Activated effector memory CD4-positive, alpha-beta T cell treated with anti-CD3 and anti-CD28 coated beads, Interleukin-2, amount 50 U/mL, for 16 hours (primary cell): Measurements from ENCODE around the gene TNFRSF1A.

Experiments used
- DNase-seq: peaks from one replicate; pipeline ENCODE4 v3.0.0-alpha.2; 2020

TNFRSF1A gene

GRCh38 chr12:6323340-6323994 is 18.4 kb downstream of the TNFRSF1A start:
- DNase-seq = peak; percentile 72

GRCh38 chr12:6322969-6323339 is 18.9 kb downstream of the TNFRSF1A start:
- no peak for DNase-seq

GRCh38 chr12:6322352-6322751 is 19.5 kb downstream of the TNFRSF1A start:
- no peak for DNase-seq

GRCh38 chr12:6321905-6322304 is 20.0 kb downstream of the TNFRSF1A start:
- no peak for DNase-seq

- DNase-seq = no peak
These were observed 22.4 kb downstream of the TNFRSF1A start for GRCh38 chr12:6319446-6319845.

GRCh38 chr12:6318440-6318879 is 23.4 kb downstream of the TNFRSF1A start:
- DNase-seq = no peak

- DNase-seq = no peak
These were observed 24.0 kb downstream of the TNFRSF1A start for GRCh38 chr12:6317693-6318439.

GRCh38 chr12:6316921-6317692 is 24.8 kb downstream of the TNFRSF1A start:
- no peak for DNase-seq

- no peak for DNase-seq
These were observed 25.9 kb downstream of the TNFRSF1A start for GRCh38 chr12:6315704-6316597.

GRCh38 chr12:6315184-6315583 is 26.7 kb downstream of the TNFRSF1A start:
- DNase-seq = no peak

- no peak for DNase-seq
These were observed 27.1 kb downstream of the TNFRSF1A start for GRCh38 chr12:6314776-6315175.

GRCh38 chr12:6313326-6313940 is 28.4 kb downstream of the TNFRSF1A start:
- no peak for DNase-seq

- no peak for DNase-seq
These were observed 29.1 kb downstream of the TNFRSF1A start for GRCh38 chr12:6312529-6313325.

- DNase-seq = no peak
These were observed 29.9 kb downstream of the TNFRSF1A start for GRCh38 chr12:6311822-6312528.

GRCh38 chr12:6310771-6311610 is 30.9 kb downstream of the TNFRSF1A start:
- no peak for DNase-seq

- DNase-seq = no peak
These were observed 34.3 kb downstream of the TNFRSF1A start for GRCh38 chr12:6307529-6307928.

- DNase-seq = no peak
These were observed 35.2 kb downstream of the TNFRSF1A start for GRCh38 chr12:6306599-6307220.

- no peak for DNase-seq
These were observed 35.7 kb downstream of the TNFRSF1A start for GRCh38 chr12:6306151-6306550.

- DNase-seq = no peak
These were observed 38.8 kb downstream of the TNFRSF1A start for GRCh38 chr12:6303071-6303470.
